Nucleus accumbens (tissue), 56 donors: Measurements from ENCODE around the gene C6orf136.

ENCODE experiments used
- DNase-seq, 56 donors: peaks; one replicate each; lab custom pipeline; 2025; lab: John Stamatoyannopoulos, UW

Gene C6orf136

GRCh38 chr6:30646450-30647241, at the start of gene C6orf136:
Gene C6orf136 (plus strand): TSS chr6:30647133. CDS start chr6:30647232, 99 bp downstream.
- peak; percentile 41 to 96 (median 88) for DNase-seq

- peak in 42 of 56 donors; percentile 3 to 86 (median 36) for DNase-seq
Observed at GRCh38 chr6:30597315-30598144, 49.4 kb upstream of the C6orf136 start.

GRCh38 chr6:30598912-30599624, 47.9 kb upstream of the C6orf136 start:
- DNase-seq = no peak

- no peak for DNase-seq
Observed at GRCh38 chr6:30599625-30600324, 47.2 kb upstream of the C6orf136 start.

- peak in 4 of 56 donors; percentile 9 to 28 (median 22) for DNase-seq
Observed at GRCh38 chr6:30600451-30600961, 46.4 kb upstream of the C6orf136 start.

- DNase-seq = no peak
Observed at GRCh38 chr6:30601436-30601814, 45.5 kb upstream of the C6orf136 start.

GRCh38 chr6:30601815-30602641, 44.9 kb upstream of the C6orf136 start:
- DNase-seq = no peak

GRCh38 chr6:30603961-30604360, 43.0 kb upstream of the C6orf136 start:
- DNase-seq = no peak

- DNase-seq = no peak
Observed at GRCh38 chr6:30610065-30610464, 36.9 kb upstream of the C6orf136 start.

- DNase-seq = peak in 1 of 56 donors; percentile 5
Observed at GRCh38 chr6:30611150-30611855, 35.6 kb upstream of the C6orf136 start.

- no peak for DNase-seq
Observed at GRCh38 chr6:30611856-30612194, 35.1 kb upstream of the C6orf136 start.

- no peak for DNase-seq
Observed at GRCh38 chr6:30612213-30612612, 34.7 kb upstream of the C6orf136 start.

- DNase-seq = no peak
Observed at GRCh38 chr6:30612687-30613248, 34.2 kb upstream of the C6orf136 start.

- no peak for DNase-seq
Observed at GRCh38 chr6:30613251-30614043, 33.5 kb upstream of the C6orf136 start.

GRCh38 chr6:30614044-30614842, 32.7 kb upstream of the C6orf136 start:
- peak in 11 of 56 donors; percentile 12 to 57 (median 32) for DNase-seq

GRCh38 chr6:30614843-30615218, 32.1 kb upstream of the C6orf136 start:
- peak; percentile 12 to 96 (median 81) for DNase-seq
